ENCODE results near the gene AOAH. TPM values are rescaled to one million over a fixed set of nuclear protein-coding genes. Genes with fewer than 3 reads are reported as not detected.

The AOAH gene
- total and polyA plus RNA-seq, 2 of the 13 experiments (the other 11 are each of a cell fraction or from before 2014, with no cell fraction given), result not detected

- TF ChIP-seq RAD21 (CRISPR knock-in tag; IDR thresholded peaks at IDR 0.05) (no peak), NFATC3 (CRISPR knock-in tag; IDR thresholded peaks at IDR 0.05) (no peak), KIAA2018 (CRISPR knock-in tag; IDR thresholded peaks at IDR 0.05; ENCODE audit: borderline replicate concordance) (no peak), ZIK1 (CRISPR knock-in tag; IDR thresholded peaks at IDR 0.05; ENCODE audit: borderline replicate concordance, low read depth) (no peak), POGK (CRISPR knock-in tag; conservative IDR thresholded peaks at IDR 0.05) (no peak), ZBTB10 (CRISPR knock-in tag; IDR thresholded peaks at IDR 0.05; ENCODE audit: borderline replicate concordance) (no peak), ZNF512 (CRISPR knock-in tag; IDR thresholded peaks at IDR 0.05) (no peak), STAG1 (CRISPR knock-in tag; IDR thresholded peaks at IDR 0.05) (no peak), ZC3H4 (CRISPR knock-in tag; IDR thresholded peaks at IDR 0.05; ENCODE audit: borderline replicate concordance) (no peak), WIZ (CRISPR knock-in tag; IDR thresholded peaks at IDR 0.05) (no peak), CCAR2 (optimal IDR thresholded peaks at IDR 0.05; ENCODE audit: low read depth, low read length) (no peak)
Measured at GRCh38 chr7:36638586-36639263, 85.6 kb downstream of the AOAH start (continued).

All from HepG2 (cell line).